Effector CD8-positive, alpha-beta T cell (primary cell): Measurements from ENCODE around the gene BRME1.
"Not testable (repeated sequence)": the region's sequence is repeated elsewhere in the genome, so short reads cannot be mapped to it uniquely, and the experiment has no call there.

Experiments used
- DNase-seq: peaks from one replicate; lab custom pipeline; 2025; lab: John Stamatoyannopoulos, UW

The BRME1 gene

DNA sequence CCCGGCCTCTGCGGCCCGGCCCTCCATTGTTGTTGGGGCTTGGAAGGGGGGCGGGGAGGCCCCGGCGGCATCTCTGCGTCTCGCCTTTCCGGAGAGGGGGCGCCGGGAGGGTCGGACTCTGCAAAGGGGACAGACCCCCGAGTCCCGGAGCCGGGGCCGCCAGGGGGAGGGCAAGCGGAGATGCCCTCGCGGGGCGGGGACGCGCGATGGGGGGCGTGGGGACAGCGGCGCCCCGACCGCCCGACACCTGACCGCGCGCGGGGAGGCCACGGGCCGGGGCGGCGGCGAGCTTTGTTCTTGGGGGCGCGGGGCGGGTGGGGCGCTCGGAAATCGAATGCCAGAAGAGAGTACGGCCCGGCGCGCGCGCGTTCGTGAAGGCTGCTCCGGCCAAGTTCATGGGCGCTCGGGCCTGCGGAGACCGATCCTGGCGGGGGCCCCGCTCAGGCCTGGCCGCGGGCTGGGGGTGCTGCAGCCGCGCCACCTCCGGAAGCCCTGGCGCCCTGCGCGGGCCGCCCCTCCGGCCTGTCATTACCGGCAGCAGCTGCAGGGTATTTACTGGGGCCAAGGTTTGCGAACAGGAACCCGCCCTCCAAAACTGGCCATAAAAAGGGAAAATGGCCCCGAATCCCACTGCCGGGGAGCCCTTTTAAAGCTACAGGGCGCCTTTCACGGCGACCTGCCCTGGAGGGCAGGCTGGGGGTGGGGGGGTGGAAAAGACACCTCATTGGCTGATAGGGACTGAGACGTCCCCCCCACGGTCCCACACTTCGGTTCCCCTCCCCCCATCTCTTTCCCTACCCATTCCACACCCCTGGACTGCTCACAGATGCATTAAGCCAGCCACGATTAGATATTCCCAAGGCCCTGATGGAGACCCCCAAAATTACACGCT is 40.1 kb downstream of the BRME1 start:
- DNase-seq = no peak

DNA sequence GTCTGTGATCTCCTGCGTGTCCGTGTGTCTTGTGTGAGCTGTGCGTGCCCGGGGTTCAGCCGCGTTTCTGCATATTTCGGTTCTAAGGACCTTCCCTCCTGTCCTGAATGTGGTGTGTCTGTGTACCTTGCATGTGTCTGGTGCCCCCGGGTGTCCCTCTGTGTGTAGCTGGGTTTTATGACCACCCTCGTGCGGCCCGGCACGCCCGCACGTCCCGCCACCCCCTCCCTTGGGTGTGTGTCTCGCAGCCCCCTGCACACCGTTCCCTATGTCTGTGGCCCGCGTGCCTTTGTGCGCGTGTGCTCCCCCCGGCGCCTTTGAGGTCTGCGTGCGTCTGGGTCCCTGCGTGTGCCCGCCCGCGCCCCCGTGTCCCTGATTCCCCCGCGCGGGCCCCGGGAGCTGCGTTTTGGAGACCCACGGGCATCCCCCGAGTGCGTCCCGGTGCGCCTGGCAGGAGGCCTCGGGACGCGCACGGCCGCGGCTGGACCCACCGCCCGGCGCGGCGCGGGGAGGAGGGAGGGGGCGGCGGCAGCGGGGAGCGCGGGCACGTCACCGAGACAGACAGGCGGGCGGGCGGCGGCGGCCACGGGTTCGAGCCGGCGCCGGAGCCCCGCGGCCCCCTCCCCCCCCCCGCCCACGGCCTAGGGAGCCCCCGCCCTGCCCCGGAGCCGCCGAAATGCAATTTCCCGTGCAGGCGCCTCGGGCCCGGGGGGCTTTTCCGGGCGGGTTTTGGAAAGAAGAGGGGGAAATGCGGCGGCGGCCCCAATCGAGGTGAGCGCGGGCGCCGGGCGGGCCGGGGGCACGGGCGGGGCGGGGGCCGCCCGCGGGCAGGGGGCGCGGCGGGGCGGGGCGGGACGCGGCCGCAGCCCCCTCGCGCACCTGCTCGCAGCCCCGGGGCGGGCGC is 41.0 kb downstream of the BRME1 start:
- DNase-seq = no peak

DNA sequence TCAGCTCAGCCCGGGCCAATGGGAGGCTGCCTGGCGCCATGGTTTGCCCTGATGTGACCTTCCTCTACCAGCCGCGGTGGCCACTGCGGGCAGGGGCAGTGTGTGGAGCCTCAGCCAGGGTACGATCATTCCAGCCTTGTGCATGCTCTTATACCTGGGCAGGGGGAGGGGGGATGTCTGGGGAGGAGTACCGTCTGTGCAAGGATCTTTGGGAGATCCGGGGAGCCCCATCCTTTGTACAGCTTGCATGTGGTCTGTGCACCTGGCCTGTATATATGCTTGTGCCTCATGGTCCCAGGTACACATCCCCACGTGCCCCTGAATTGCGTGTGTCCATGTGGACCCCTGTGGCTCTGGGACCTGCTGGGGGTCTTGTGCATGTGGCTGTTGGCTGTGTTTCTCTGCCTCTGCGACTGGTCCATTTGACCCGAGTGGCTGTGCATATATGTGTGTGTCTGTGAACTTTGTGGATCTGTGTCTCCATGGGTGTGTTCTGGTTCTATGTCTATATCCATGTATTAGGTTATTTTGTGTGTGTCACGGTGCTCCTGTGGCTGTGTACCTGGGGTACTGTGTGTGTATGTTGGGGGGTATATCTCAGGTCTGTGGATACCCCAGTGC is 41.8 kb downstream of the BRME1 start:
- no peak for DNase-seq

DNA sequence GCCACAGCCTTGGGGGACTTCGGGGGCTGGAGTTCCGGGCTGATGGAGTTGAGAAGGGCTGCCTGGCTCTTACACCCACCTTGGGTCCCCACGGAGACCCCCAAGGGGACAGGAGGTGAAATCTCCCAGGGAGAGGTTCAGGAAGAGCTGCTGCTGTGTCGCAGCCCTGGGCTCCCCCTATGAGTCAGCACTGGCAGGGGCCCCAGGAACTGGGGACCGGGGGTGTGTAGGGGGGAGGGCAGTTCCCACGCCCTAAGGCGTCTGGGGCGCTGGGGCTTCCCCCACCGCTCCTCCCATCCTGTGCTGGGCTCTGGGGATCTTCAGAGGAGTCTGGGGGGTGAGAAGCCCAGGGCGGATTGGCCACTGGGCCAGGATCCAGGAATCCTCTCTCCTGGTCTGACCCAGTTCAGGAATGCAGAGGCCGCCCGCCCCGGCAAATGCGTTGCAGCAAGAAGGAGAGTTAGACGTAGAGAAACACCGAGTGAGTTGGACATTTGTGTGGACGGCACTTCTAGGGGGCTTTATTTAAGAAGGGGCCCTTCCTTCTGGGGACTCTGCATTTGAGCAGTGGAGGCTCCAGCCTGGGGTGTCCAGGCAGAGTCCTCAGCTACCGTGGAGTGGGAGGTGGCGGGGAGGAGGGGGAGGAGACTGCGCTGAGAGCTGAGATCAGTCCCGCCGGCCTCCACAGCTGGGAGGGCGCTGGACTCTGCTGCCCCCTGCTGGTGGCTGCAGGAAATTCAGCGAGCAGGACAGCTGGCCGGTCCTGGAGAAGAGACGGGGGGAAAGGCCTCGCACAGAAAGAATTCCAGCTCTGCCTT is 44.0 kb downstream of the BRME1 start:
- DNase-seq = peak; percentile 81

DNA sequence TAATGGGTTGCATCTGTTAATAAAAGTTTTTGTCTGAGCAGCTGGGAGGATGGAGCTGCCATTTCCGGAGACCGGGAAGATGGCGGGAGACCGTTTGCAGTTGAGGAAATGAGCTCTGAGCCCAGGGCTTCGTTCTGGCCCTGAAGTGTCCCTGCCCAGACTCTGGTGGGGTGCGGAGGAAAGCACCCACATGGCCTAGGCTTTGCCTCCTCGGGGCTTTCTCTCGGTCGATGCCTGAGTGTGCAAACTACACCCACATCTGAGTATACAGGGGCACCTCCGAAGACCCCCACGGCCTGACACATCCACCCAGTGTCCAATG is 44.6 kb downstream of the BRME1 start:
- DNase-seq = peak; percentile 44

DNA sequence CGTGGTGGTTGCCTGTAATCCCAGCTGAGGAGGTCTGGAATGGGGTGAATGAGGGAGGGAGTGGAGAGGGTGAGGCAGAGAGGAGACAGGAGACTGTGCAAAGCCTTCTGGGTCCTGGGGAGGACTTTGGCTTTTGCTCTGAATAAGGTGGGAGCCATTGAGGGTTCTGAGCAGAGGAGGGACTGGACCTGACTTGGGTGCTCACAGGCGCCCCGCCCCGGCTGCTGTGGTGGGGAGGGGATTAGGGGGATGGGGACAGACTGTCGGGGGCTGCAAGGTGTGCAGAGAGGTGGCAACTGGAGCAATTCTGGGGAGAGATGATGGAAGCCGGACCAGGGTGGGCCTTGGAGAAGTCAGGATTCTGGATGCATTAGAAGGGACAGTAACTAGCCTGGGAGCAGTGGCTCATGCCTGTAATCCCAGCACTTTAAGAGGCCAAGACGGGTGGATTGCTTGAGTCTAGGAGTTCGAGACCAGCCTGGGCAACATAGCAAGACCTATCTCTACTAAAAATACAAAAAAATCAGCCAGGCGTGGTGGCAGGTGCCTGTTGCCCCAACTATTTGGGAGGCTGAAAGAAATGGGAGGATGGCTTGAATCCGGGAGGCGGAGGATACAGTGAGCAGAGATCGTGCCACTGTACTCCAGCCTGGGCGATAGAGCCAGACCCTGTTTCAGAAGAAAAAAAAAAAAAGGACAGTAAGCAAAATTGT is 45.1 kb downstream of the BRME1 start:
- DNase-seq = no peak

DNA sequence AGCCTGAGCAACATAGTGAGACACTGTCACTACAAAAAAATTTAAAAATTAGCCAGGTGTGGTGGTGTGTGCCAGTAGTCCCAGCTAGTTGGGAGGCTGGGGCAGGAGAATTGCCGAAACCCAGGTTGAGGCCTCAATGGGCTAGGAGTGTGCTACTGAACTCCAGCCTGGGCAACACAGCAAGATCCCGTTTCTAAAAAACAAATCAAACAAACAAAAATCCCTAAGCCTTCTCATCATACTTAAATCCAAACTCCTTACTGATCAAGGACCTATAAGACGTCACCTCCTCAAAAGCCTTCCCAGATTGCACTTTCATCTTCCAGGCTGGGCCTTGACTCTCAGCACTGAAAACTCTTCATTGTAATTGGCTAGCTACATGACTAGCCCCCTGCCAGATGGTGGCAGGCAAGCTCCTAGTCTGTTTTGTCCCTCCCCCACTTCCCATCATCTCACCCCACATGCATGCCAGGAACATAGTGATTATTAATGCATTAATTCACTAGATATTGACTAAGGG is 46.5 kb downstream of the BRME1 start:
- no peak for DNase-seq

DNA sequence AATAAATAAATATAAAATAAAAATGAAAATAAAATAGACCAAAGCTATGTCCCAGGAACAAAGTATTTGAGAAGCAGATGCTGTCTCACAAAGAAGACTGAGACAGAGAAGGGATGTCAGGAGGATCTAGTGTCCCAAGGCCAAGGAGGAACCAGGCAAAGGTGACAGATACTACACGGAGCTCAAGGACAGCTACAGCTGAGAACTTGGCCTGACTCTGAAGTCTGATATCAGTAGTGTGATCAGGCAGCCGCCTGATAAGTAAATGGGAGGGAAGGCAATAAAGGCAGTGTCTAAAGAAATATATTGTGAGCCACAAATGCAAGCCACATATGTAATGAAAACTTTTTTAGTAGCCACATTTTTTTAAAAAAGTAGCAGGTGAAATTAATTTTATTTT is 49.4 kb downstream of the BRME1 start:
- DNase-seq = no peak

DNA sequence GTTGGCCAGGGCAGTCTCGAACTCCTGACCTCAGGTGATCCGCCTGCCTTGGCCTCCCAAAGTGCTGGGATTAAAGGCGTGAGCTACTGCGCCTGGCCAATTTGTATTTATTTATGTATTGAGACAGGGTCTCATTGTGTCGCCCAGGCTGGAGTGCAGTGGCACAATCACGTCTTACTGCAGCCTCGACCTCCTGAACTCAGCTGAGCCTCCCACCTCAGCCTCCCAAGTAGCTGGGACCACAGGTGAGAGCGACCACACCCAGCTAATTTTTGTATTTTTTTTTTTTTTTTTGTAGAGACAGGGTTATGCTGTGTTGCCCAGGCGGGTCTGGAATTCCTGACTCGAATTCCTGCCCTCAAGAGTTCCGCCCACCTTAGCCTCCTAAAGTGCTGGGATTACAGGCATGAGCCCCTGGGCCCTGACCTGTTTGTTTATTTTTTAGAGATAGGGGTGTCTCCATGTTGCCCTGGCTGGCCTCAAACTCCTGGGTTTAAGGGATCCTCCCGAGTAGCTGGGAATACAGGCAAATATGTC is 53.7 kb downstream of the BRME1 start:
- DNase-seq = not testable (repeated sequence)

DNA sequence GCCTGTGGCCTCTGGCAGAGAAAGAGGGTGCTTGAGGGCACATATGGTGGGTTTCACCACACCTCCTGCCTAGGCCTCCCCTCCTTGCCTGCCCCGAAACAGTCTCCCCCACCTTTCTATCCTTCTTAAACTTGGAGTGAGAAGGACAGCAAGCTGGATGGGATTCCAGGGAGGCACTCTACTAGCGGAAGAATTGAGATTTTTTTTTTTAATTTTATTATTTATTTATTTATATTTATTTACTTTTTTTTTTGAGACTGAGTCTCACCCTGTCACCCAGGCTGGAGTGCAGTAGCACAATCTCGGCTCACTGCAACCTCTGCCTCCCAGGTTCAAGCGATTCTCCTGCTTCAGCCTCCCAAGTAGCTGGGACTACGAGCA is 54.2 kb downstream of the BRME1 start:
- DNase-seq = not testable (repeated sequence)

DNA sequence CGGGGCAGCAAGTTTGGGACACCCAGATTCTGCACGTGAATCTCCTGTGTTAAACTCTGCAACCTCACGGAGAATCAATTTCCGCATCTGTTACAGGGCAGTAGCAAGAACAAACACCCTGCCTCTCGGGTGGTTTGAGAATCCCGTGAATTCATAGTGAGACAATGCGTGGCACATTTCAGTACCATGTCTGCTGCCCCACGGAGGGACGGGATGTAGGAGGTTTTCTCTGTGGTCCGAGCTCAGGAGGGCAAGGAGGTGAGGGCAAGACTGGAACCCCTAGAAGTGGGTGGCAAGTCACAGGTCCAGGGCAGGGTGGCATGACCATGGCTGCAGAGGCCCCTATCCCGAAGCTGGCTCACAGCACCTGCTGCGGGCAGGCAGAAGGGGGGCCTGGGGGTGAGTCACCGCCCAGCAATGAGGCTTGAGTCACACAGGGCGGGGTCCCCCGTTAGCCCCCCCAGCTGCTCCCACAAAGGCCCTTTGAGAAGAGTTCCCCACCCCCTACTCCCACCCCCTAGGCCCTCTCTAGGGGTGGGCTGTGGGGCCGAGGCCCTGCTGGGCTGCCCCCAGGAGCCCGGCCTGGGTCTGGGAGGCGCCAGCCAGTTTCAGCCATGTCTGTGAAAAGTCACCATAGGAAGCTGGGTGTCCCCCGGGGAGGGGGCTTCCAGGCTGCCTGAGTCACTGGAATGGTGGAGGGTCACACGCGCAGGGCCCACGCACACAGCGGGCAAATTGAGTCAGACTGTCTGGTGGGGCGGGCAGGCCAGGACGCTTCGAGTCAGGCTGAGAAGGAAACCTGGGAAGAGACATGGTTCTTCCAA is 54.8 kb downstream of the BRME1 start:
- DNase-seq = peak; percentile 23

DNA sequence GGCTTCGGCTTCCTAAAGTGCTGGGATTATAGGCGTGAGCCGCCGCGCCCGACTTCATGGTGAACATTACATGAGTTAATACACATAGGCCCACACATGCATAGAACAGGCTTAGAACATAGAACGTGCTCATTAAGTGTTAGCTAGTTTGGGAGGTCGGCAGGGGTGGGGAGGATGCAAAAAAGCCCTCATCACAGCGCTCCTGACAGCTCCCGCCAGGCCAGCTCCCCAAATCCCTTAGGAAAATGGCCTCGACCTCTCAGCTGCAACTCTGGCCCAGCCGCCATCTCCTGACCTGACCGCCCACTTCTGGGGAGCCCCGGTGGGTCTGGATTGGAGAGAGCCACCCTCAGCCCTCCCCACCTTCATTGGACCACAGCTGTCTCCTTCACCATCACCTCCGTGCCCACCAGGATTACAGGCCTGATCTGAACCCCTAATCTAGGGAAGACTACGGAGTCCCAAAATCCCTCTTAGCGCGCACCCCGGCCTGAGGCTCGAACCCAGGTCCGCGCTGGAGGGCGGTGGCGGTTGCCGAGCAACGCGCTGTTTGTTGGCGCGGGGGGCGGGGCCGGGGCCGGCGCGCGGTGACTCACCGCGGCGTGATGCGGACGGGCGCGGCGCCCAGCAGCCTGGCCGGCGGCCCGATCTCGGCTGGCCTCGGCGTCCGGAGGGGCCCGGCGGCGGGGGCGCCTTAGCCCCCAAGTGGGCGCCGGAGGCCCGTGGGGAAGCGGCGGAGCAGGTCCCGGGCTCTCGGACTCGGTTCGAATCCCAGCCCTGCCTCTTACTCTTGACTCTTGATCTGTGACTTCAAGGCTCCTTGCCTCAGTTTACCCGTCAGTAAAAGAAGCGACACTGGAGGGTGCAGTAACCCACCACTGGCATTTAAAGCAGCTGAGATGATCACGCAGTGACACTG is 55.7 kb downstream of the BRME1 start:
- no peak for DNase-seq

DNA sequence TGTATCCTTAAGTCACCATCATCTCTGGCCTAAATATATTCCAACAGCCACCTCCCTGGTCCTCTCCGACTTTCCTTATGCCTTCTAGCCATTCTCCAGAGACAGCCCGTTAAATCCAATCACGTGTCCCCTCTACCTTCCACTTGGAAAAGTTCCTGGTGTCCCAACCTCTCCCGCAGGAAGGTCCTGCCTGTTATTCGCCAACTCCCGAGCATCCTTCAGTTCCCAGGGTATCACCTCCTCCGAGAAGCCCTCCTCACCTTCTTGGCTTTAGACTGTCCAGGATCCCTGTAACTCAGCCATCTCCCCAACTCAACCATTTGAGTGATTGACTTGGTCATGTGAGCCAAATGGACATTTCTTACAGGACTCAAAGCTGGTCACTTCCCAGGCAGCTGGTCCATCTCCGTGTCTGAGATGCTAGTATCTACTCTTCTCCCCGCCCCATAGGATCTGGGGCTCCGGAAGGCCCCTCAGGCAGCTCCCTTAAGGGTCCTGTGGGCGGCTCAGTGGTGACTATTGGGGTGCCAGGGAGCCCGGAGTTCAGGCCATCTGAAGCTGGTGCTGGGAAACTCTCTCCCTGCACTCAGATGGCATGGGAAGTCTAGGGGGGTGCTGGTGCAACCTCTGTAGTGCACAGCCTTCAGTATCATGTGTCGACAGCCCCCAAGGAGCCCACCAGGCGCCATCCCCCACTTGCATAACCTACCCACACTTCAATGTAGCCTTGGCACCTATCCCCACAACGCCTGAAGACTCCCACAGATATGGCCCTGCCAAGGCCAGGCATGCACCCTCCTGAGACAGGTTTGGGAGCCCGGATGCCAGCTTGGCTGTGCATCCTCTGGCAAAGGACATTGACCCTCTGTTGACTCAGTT is 56.9 kb downstream of the BRME1 start:
- no peak for DNase-seq

DNA sequence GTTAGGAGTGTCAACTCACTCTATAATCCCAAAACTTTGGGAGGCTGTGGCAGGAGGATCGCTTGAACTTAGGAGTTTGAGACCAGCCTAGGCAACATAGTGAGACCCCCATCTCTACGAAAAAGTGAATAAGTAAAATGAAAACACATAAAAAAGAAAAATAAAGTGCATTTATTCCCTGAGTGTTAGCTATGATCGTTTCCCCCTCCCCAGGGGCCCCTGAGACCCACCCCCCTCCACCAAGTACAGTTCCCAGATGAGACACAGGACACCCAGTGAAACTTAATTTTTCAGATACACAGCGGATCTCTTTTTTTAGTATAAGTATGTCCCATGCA is 57.6 kb downstream of the BRME1 start:
- no peak for DNase-seq

DNA sequence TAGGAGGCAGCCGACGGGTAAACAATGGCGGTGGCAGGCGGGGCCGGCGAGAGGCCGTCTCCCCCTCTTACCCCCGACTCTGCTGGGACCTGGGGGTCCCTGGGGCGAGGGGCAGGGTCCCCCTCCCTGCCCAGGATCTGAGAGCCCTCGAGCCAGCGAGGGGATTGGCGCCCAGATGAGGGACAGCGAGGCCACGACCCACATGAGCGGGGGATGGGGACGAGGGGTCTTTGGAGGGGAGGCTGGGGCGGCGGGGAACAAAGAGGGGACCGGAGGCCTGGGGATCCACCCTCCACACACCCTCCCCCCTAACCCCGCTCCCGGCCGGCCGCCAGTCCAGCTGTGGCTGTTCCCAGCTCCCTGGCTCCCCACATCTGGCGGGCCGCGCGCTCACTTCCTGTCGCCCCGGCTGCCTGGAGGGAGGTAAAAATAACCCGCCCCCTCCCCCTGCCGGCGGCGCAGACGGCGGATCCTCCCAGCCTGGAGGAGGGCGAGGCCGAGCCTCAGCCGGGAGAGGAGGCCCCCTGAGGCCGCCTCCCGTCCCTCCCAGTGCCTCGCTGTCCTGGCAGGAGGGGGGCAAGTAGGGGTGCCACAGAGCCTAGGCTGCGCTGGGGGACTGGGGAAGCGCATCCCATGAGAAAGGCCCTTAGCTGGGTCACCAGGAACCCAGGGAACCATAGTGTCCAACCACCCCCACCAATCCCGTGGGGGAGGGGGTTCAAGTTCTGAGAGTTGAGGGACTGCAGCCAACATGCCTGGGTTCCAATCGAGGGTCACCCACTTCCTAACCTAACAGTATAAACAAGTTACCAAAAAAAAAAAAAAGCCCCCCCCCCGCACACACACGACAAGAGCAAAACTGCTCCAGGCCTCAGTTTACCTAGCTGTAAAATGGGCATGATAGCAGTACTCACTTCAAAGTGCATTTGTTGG is 58.2 kb downstream of the BRME1 start:
- peak; percentile 74 for DNase-seq

DNA sequence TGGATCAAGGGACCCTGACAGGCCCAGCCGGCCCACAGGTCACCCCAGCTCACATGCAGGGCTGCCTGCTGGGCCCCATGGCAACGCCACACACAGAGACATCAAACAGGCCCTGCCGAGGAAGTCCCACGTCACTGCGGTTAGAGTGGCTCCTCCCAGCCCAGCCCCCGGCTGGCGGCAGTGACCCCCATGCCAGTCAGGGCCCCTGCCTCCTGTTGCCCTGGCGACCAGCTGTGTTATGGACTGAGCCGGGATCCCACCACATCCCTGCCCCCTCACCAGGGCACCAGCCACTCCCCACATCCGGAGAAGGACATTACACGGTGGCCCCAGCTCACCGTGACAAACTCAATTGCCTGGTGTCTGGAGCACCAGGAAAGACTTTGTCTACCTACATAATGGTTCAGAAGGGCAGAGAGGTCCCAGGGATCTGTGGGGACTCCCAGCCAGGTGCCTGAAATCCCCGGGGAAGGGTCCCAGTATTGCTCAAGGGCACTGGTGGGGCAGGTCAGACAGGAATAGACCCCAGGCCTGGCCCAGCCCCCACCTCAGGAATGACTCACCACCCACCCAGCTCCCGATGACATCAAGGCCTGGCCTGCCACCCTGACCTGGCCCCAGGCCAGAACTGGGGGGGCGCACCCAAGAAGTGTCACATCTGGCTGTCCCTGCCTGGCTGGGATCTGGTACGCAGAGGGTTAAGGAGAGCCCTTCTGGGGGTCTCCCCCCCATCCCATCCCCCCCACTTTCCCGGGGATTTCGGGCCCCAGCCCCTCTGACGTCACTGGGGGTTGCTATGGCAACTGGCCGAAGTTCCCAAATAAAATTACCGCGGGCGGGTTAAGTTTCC is 59.1 kb downstream of the BRME1 start:
- DNase-seq = peak; percentile 95
